ENCODE measurements around the gene LRRTM3. TPM values are rescaled to one million over a fixed set of nuclear protein-coding genes. Genes with fewer than 3 reads are reported as not detected.

LRRTM3 gene
- total and polyA plus RNA-seq, 4 donors, result 16.5 to 28.6 (median 24.5) TPM

- Histone ChIP-seq H3K4me3 (ENCODE audit: low read depth, low read length) (no peak overlapping the region), H3K9me3 (ENCODE audit: control insufficient read depth, insufficient read depth, low read length) (no peaks in the 10 kb centered on the region), H3K27ac (ENCODE audit: low read depth, low read length) (no peak overlapping the region), H3K36me3 (ENCODE audit: control insufficient read depth, insufficient read depth, low read length) (no peaks in the 10 kb centered on the region), H3K4me1 (ENCODE audit: control insufficient read depth, insufficient read depth, low read length) (no peaks in the 10 kb centered on the region), H3K27me3 (ENCODE audit: control insufficient read depth, insufficient read depth, low read length) (no peaks in the 10 kb centered on the region)
- DNase-seq (ENCODE audit: low read depth in 4 of 6, low spot score in 6 of 6), result peak in 1 of 6 donors; percentile 22
- WGBS (ENCODE audit: insufficient coverage), result no CpG with 5 or more reads among the region's 1 CpG
Observed at GRCh38 chr10:67115972-67116371, 190.1 kb downstream of the LRRTM3 start.

GRCh38 chr10:67119651-67120050 lies 193.8 kb downstream of the LRRTM3 start:
- H3K4me3 ChIP-seq (ENCODE audit: low read depth, low read length), result no peak overlapping the region
- no peaks in the 10 kb centered on the region for H3K27me3 ChIP-seq (ENCODE audit: control insufficient read depth, insufficient read depth, low read length)
- no peak overlapping the region for H3K27ac ChIP-seq (ENCODE audit: low read depth, low read length)
- no peak for DNase-seq (ENCODE audit: low read depth in 4 of 6, low spot score in 6 of 6)
- WGBS (ENCODE audit: insufficient coverage), result no CpG with 5 or more reads among the region's 1 CpG
- no peaks in the 10 kb centered on the region for H3K36me3 ChIP-seq (ENCODE audit: control insufficient read depth, insufficient read depth, low read length)
- H3K9me3 ChIP-seq (ENCODE audit: control insufficient read depth, insufficient read depth, low read length), result no peaks in the 10 kb centered on the region
- H3K4me1 ChIP-seq (ENCODE audit: control insufficient read depth, insufficient read depth, low read length), result no peaks in the 10 kb centered on the region

GRCh38 chr10:67127441-67127840 lies 201.6 kb downstream of the LRRTM3 start:
- no peaks in the 10 kb centered on the region for H3K27me3 ChIP-seq (ENCODE audit: control insufficient read depth, insufficient read depth, low read length)
- WGBS (ENCODE audit: insufficient coverage), result no CpG with 5 or more reads among the region's 2 CpGs
- no peak overlapping the region for H3K4me3 ChIP-seq (ENCODE audit: low read depth, low read length)
- no peaks in the 10 kb centered on the region for H3K9me3 ChIP-seq (ENCODE audit: control insufficient read depth, insufficient read depth, low read length)
- DNase-seq (ENCODE audit: low read depth in 4 of 6, low spot score in 6 of 6), result no peak
- H3K36me3 ChIP-seq (ENCODE audit: control insufficient read depth, insufficient read depth, low read length), result no peaks in the 10 kb centered on the region
- no peaks in the 10 kb centered on the region for H3K4me1 ChIP-seq (ENCODE audit: control insufficient read depth, insufficient read depth, low read length)
- no peak overlapping the region for H3K27ac ChIP-seq (ENCODE audit: low read depth, low read length)

GRCh38 chr10:67140641-67141040 lies 214.8 kb downstream of the LRRTM3 start:
- no peak overlapping the region for H3K27ac ChIP-seq (ENCODE audit: low read depth, low read length)
- no peaks in the 10 kb centered on the region for H3K36me3 ChIP-seq (ENCODE audit: control insufficient read depth, insufficient read depth, low read length)
- no CpG with 5 or more reads among the region's 2 CpGs for WGBS (ENCODE audit: insufficient coverage)
- H3K4me3 ChIP-seq (ENCODE audit: low read depth, low read length), result no peak overlapping the region
- H3K9me3 ChIP-seq (ENCODE audit: control insufficient read depth, insufficient read depth, low read length), result no peaks in the 10 kb centered on the region
- no peaks in the 10 kb centered on the region for H3K4me1 ChIP-seq (ENCODE audit: control insufficient read depth, insufficient read depth, low read length)
- no peaks in the 10 kb centered on the region for H3K27me3 ChIP-seq (ENCODE audit: control insufficient read depth, insufficient read depth, low read length)
- DNase-seq (ENCODE audit: low read depth in 4 of 6, low spot score in 6 of 6), result peak in 1 of 6 donors; percentile 8

- WGBS (ENCODE audit: insufficient coverage), result no CpG with 5 or more reads among the region's 6 CpGs
- DNase-seq (ENCODE audit: low read depth in 4 of 6, low spot score in 6 of 6), result no peak
- Histone ChIP-seq H3K27ac (ENCODE audit: low read depth, low read length) (no peak overlapping the region), H3K27me3 (ENCODE audit: control insufficient read depth, insufficient read depth, low read length) (no peaks in the 10 kb centered on the region), H3K9me3 (ENCODE audit: control insufficient read depth, insufficient read depth, low read length) (no peaks in the 10 kb centered on the region), H3K36me3 (ENCODE audit: control insufficient read depth, insufficient read depth, low read length) (no peaks in the 10 kb centered on the region), H3K4me3 (ENCODE audit: low read depth, low read length) (no peak overlapping the region), H3K4me1 (ENCODE audit: control insufficient read depth, insufficient read depth, low read length) (no peaks in the 10 kb centered on the region)
Observed at GRCh38 chr10:67141300-67141699, 215.5 kb downstream of the LRRTM3 start.

- no peaks in the 10 kb centered on the region for H3K4me1 ChIP-seq (ENCODE audit: control insufficient read depth, insufficient read depth, low read length)
- no peaks in the 10 kb centered on the region for H3K27me3 ChIP-seq (ENCODE audit: control insufficient read depth, insufficient read depth, low read length)
- no peak overlapping the region for H3K4me3 ChIP-seq (ENCODE audit: low read depth, low read length)
- H3K36me3 ChIP-seq (ENCODE audit: control insufficient read depth, insufficient read depth, low read length), result no peaks in the 10 kb centered on the region
- WGBS (ENCODE audit: insufficient coverage), result 80% methylated on average over 1 of the region's 1 CpG
- DNase-seq (ENCODE audit: low read depth in 4 of 6, low spot score in 6 of 6), result no peak
- H3K27ac ChIP-seq (ENCODE audit: low read depth, low read length), result no peak overlapping the region
- H3K9me3 ChIP-seq (ENCODE audit: control insufficient read depth, insufficient read depth, low read length), result no peaks in the 10 kb centered on the region
Observed at GRCh38 chr10:67144530-67144929, 218.7 kb downstream of the LRRTM3 start.

All from spinal cord (tissue), 10 donors.